Tibial nerve (tissue), 4 donors: ENCODE measurements around the gene PRKCD. TPM values are rescaled to one million over a fixed set of nuclear protein-coding genes. Genes with fewer than 3 reads are reported as not detected.

Experiments used
- DNase-seq, 2 donors: peaks; one replicate each; pipeline ENCODE4 v3.0.0-alpha.2; 2019; ENCODE audit warnings: low spot score in 2 of 2
- H3K27ac ChIP-seq, 4 donors: fragments of 200-600 bp; sonication (generic) in 3 of 4; one replicate each; pipeline ENCODE4 v1.5.1; 2017 to 2019; ENCODE audit warnings: mild to moderate bottlenecking in 1 of 4
- H3K27me3 ChIP-seq, 2 donors: fragments of 200-600 bp; sonication (generic) in 1 of 2; one replicate each; pipeline versions ENCODE4 v1.5.1 to v1.6.0; 2017 to 2019
- H3K36me3 ChIP-seq, 3 donors: fragments of 200-600 bp; sonication (generic); one replicate each; pipeline ENCODE4 v1.5.1; 2018 to 2019
- H3K4me1 ChIP-seq, 4 donors: fragments of 200-600 bp; sonication (generic) in 3 of 4; one replicate each; pipeline ENCODE4 v1.5.1; 2017 to 2019
- H3K4me3 ChIP-seq, 4 donors: fragments of 200-600 bp; sonication (generic) in 3 of 4; one replicate each; pipeline ENCODE4 v1.5.1; 2017 to 2019; ENCODE audit warnings: mild to moderate bottlenecking in 1 of 4, moderate library complexity in 1 of 4
- H3K9me3 ChIP-seq, 4 donors: fragments of 200-600 bp; sonication (generic) in 3 of 4; one replicate each; pipeline ENCODE4 v1.5.1; 2017 to 2019
- EP300 ChIP-seq, 2 donors: sonication (generic); formaldehyde crosslinking; IDR thresholded peaks; one replicate each; pipeline ENCODE4 v1.6.1; 2017; ENCODE audit warnings: antibody characterized with exemption in 2 of 2, mild to moderate bottlenecking in 1 of 2
- POLR2A ChIP-seq, 2 donors: fragments of 450-650 bp; IDR thresholded peaks; one replicate each; pipeline ENCODE4 v1.6.1; 2017; ENCODE audit warnings: antibody characterized with exemption in 2 of 2, mild to moderate bottlenecking in 2 of 2, moderate library complexity in 2 of 2
- WGBS, 2 donors: methylation state at CpG; one replicate each; pipeline ENCODE4 v1.1.5; 2018; 5-methylcytosine and 5-hydroxymethylcytosine counted together
- total RNA-seq, 4 donors: library from RNA; depleted of rRNA; stranded (reverse); fragments of >200 nt; gene quantifications; one replicate each; pipeline ENCODE4 v1.1.0, GENCODE V29; 2016
- TF ChIP-seq, protein P1 (sequence below), 5 experiments: fragments of 200-600 bp in 3 of 5; fragments of 450-650 bp in 2 of 5; sonication (generic) in 3 of 5; IDR thresholded peaks; one replicate each; pipeline ENCODE4 v1.5.1; 2016 to 2019; ENCODE audit warnings: antibody characterized with exemption in 5 of 5, mild to moderate bottlenecking in 3 of 5, moderate library complexity in 2 of 5

The PRKCD gene
- total RNA-seq, 4 donors from 2014 or later: 13.5 to 30.6 (median 19.9) TPM

DNA sequence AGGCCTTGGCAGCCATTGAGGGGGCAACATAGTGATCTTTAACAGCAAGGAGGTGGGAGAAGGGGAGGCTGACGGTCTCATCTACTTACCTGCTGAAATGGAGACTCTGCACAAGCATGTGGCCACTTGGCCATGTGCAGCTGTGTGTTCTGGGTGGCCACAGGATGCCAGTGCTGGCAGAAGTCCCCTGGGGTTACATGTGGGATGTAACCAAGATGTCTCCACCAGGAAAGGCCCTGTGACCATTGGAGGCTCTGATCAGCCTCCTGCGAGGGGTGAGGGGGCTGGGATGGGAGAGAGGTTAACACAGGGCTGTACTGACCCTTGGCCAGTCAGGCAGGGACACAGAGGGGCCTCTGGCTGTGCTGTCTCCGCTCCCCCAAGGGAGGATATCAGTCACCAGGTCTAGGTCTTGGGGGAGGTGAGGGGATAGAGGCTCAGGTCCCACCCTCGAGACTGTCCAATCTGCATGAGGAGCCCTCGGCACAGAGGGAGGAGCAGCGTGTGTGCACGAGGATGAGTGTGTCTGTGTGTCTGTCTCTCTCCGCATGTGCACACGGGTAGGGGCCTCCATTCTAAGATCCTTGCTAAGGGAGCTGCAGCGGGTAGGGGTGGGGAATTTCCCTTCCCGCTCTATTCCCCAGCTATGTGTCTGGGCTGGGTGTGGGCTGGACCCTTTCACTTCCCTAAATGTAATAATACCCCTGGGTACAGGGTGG is 19.5 kb downstream of the PRKCD start:
- no peak for TF ChIP-seq POLR2A (IDR thresholded peaks at IDR 0.05)
- TF ChIP-seq, protein P1, sequence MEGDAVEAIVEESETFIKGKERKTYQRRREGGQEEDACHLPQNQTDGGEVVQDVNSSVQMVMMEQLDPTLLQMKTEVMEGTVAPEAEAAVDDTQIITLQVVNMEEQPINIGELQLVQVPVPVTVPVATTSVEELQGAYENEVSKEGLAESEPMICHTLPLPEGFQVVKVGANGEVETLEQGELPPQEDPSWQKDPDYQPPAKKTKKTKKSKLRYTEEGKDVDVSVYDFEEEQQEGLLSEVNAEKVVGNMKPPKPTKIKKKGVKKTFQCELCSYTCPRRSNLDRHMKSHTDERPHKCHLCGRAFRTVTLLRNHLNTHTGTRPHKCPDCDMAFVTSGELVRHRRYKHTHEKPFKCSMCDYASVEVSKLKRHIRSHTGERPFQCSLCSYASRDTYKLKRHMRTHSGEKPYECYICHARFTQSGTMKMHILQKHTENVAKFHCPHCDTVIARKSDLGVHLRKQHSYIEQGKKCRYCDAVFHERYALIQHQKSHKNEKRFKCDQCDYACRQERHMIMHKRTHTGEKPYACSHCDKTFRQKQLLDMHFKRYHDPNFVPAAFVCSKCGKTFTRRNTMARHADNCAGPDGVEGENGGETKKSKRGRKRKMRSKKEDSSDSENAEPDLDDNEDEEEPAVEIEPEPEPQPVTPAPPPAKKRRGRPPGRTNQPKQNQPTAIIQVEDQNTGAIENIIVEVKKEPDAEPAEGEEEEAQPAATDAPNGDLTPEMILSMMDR (IDR thresholded peaks at IDR 0.05): no peak
- no peak for TF ChIP-seq EP300 (IDR thresholded peaks at IDR 0.05)
- H3K36me3 ChIP-seq: peaks cover 0 to 81% (median 16%) of the 10 kb centered on the region in 3 donors
- no peaks in the 10 kb centered on the region for H3K9me3 ChIP-seq
- H3K27me3 ChIP-seq: no peaks in the 10 kb centered on the region
- peaks cover 0 to 46% (median 8%) of the 10 kb centered on the region in 4 donors for H3K4me1 ChIP-seq
- H3K27ac ChIP-seq: no peak overlapping the region
- H3K4me3 ChIP-seq: no peak overlapping the region
- WGBS, 2 donors: 73 to 82% methylated on average over 11 of the region's 11 CpGs
- DNase-seq: no peak

DNA sequence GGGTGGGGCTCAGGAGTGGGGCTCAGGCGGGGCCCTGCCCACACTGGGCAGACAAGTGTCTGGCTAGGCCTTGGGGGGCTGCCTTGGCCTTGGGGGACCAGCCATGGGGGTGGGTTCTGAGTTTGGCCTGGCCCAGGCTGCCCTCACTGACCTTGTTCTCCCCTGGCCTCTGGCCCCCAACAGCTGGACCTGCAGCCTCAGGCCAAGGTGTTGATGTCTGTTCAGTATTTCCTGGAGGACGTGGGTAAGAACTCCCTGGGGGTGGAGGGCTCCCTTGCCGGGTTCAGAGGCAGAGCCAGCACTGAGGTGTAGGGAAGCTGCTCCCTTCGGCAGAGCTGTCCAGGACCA is 20.0 kb downstream of the PRKCD start:
- H3K4me1 ChIP-seq: peaks cover 0 to 41% (median 5%) of the 10 kb centered on the region in 4 donors
- 63 to 67% methylated on average over 3 of the region's 4 CpGs for WGBS, 2 donors
- TF ChIP-seq EP300 (IDR thresholded peaks at IDR 0.05) (no peak), POLR2A (IDR thresholded peaks at IDR 0.05) (no peak)
- TF ChIP-seq, protein P1 (IDR thresholded peaks at IDR 0.05): no peak
- H3K9me3 ChIP-seq: no peaks in the 10 kb centered on the region
- no peak overlapping the region for H3K4me3 ChIP-seq
- H3K27me3 ChIP-seq: no peaks in the 10 kb centered on the region
- DNase-seq: no peak
- no peak overlapping the region for H3K27ac ChIP-seq
- H3K36me3 ChIP-seq: peaks cover 0 to 81% (median 22%) of the 10 kb centered on the region in 3 donors

GRCh38 chr3:53181528-53181927 is 20.5 kb downstream of the PRKCD start:
- WGBS, 2 donors: 82 to 95% methylated on average over 8 to 11 of the region's 11 CpGs
- H3K27me3 ChIP-seq: no peaks in the 10 kb centered on the region
- no peak overlapping the region for H3K4me3 ChIP-seq
- H3K9me3 ChIP-seq: no peaks in the 10 kb centered on the region
- no peak for TF ChIP-seq EP300 (IDR thresholded peaks at IDR 0.05)
- TF ChIP-seq POLR2A (IDR thresholded peaks at IDR 0.05): no peak
- TF ChIP-seq, protein P1 (IDR thresholded peaks at IDR 0.05): no peak
- peak overlapping the region in 1 of 4 donors; percentile 65 for H3K27ac ChIP-seq
- peaks cover 0 to 35% (median 3%) of the 10 kb centered on the region in 4 donors for H3K4me1 ChIP-seq
- H3K36me3 ChIP-seq: peaks cover 0 to 84% (median 25%) of the 10 kb centered on the region in 3 donors
- no peak for DNase-seq

DNA sequence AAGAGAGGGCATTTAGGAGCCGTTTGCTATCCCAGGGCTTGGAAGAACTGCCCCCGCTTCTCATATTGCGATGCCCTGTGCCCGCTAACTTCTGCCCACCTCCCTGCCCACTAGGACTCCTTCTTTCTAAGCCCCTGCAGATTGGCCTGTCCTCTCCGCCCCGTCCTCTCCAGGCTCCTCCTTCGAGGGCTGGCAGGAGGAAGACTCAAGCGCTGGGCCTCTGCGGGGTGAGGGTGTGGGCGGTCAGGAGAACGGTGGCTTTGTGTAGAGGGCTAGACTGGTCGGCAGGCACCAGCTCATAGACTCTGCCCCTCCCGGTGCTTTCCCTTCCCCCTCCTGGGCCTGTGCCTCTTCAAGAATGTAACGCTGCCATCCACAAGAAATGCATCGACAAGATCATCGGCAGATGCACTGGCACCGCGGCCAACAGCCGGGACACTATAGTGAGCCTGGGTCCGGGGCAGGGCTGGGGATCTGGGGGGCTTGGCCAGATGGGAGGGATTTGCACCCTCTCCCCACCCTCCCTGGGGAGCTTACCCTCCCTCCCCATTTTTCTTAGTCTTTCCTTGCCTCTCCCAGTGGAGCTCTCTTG is 21.9 kb downstream of the PRKCD start:
- no peaks in the 10 kb centered on the region for H3K27me3 ChIP-seq
- no peaks in the 10 kb centered on the region for H3K9me3 ChIP-seq
- peaks cover 0 to 97% (median 25%) of the 10 kb centered on the region in 3 donors for H3K36me3 ChIP-seq
- H3K27ac ChIP-seq: peak overlapping the region in 2 of 4 donors; percentile 65 to 78
- H3K4me1 ChIP-seq: peaks cover 0 to 29% (median 3%) of the 10 kb centered on the region in 4 donors
- DNase-seq: no peak
- no peak for TF ChIP-seq POLR2A (IDR thresholded peaks at IDR 0.05)
- TF ChIP-seq, protein P1 (IDR thresholded peaks at IDR 0.05): no peak
- peak in 1 of 2 donors; percentile 29 for TF ChIP-seq EP300 (IDR thresholded peaks at IDR 0.05)
- peak overlapping the region in 1 of 4 donors; percentile 33 for H3K4me3 ChIP-seq
- 43 to 59% methylated on average over 20 of the region's 20 CpGs for WGBS, 2 donors

- H3K4me1 ChIP-seq: peaks cover 0 to 29% (median 3%) of the 10 kb centered on the region in 4 donors
- 84 to 85% methylated on average over 8 to 9 of the region's 9 CpGs for WGBS, 2 donors
- H3K4me3 ChIP-seq: peak overlapping the region in 1 of 4 donors; percentile 33
- TF ChIP-seq EP300 (IDR thresholded peaks at IDR 0.05) (no peak), POLR2A (IDR thresholded peaks at IDR 0.05) (no peak)
- TF ChIP-seq, protein P1 (IDR thresholded peaks at IDR 0.05): no peak
- H3K27me3 ChIP-seq: no peaks in the 10 kb centered on the region
- no peak for DNase-seq
- H3K27ac ChIP-seq: peak overlapping the region in 3 of 4 donors; percentile 64 to 78 (median 65)
- H3K36me3 ChIP-seq: peaks cover 0 to 95% (median 25%) of the 10 kb centered on the region in 3 donors
- no peaks in the 10 kb centered on the region for H3K9me3 ChIP-seq
Observed at GRCh38 chr3:53183514-53183913, 22.5 kb downstream of the PRKCD start.
